CD4-positive, alpha-beta T cell treated with Interleukin-4 for 1 hour (primary cell): ENCODE measurements around the gene OR2F1.
A peak's percentile ranks its signal among the peaks of the same experiment; 100 is the strongest.

Experiments used
- DNase-seq, 2 donors: peaks; one replicate each; pipeline ENCODE4 v3.0.0-alpha.2; 2020 to 2022

Gene OR2F1

DNA sequence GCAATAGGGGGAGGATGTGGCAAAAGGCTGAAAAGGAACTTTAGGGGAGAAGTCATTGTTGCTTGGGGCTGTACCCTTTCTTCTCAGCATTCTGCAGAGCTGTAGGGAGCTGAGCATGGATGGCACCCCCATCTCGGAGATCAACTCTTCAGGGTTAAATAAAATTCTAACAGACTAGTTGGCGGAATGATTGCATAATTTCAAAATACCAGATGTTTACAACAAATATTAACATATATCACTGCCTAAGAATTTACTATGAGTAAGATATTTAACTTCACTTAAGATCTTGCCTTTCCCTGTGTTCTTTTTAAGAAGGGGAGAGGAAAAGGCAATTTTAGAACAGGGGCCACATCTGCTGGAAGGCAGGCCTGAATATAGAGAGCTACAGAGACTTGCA lies 509 bp upstream of the OR2F1 start:
- DNase-seq = no peak

DNA sequence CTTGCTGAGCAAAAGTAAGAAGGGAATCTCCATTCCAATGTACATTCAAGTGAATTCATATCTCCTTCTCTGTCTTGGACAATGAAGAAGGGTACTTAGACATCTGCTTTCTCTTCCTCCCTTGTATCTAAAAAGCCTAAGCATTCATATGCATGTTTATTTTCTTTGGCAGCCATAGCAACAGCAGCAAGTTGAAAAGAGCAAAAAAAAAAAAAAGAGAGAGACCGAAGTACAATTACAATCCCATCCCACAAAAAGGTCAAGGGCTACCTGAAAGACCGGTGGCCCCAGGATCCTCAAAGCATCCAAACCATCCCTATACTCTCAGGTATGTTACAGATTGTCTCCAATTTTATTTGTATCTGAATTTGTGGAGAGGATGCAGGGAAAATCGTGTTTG lies 4.1 kb downstream of the OR2F1 start:
- DNase-seq = no peak

DNA sequence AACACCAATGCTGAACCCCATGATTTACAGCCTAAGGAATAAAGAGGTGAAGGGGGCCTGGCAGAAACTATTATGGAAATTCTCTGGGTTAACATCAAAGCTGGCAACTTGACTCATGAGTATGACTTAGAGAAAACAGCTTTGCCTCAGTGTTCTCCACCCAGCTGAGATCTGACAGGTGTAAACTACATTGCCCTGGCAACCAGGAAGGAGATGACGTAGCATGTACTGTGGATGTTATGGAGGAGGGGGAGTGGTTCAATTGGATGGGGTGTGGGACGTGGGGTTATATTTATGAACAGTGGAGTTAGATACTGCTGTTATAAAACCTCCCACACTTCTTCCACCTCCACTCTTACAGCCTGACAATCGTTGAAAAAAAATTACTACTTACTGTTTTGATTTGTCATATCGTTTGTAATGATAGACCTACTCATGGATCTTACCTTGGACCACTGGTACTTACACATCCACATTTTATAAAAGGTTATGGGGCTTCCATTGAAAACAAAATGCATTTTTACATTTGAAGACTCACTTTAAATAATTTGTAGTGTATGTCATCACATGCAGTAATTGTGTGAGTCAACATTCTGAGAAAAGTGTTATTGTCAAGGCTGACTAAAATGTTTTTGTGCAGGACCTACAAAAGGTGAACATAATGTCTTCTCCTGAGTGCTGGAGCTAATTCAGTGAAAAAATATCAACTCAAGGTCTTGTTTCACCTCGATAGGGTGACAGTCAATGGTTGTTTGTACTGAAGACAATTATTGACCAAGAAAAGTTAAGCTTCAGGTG lies 6.4 kb downstream of the OR2F1 start:
- no peak for DNase-seq

DNA sequence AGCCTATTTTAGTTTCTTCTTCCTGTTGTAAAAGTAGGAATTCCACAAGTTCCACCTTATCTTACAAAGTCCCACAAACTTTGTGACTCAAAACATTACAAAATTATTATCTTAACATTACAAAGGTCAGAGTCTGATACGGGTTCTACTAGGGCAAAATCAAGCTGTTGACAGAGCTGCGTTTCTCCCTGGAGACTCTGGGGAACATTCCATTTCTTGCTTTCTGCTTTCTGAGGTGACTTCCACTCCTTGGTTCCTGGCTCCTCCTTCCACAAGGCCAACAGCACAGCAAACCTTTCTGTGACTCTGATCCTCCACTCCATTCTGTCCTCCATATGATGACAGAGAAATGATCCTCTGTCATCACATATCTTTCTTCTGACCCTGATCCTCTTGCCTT lies 10.6 kb downstream of the OR2F1 start:
- DNase-seq = no peak

GRCh38 chr7:143967398-143967797 lies 12.8 kb downstream of the OR2F1 start:
- DNase-seq = no peak

DNA sequence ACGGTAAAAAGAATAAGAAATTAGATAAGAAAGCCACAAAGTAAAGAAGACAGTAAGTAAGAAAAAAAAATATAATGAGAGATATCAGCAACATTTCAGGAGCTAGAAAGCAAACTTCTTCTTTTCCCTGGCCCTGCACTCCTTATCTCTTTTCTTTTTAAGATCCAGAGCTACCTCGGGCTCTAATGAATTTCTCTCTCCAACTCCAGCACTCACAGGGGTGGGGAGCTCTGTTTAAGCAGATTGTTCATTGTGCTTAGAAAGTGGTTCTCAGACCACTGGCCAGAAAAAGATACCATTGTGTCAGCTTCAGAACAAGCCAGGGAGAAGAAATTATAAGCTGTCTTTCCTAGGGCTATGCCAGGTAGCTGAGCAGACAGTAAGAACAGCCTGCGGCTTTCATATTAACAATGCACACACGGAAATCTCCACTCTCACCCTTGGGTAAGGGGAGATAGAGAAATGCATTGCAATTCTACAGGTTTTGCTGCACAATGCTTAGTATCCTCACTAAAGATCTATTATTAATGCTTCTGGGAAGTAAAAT lies 19.3 kb downstream of the OR2F1 start:
- no peak for DNase-seq

DNA sequence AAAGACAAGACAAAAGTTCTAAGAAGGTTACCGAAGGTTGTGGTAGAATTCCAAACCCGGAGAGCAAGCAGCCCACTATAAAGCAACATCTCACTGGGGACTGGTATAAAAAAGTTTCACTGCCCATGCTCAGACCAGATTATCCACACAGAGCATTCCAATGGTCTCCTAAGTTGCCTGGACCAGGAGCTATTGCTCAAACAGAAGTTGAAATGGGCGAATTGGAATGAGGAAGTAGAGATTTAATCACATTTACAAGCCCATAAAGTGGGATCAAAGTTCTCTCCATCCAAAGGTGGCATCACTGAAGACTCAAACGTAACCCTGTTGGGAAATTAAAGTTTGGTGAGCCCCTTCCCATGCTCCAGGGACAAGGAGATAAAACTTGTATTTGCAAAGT lies 19.8 kb downstream of the OR2F1 start:
- DNase-seq = no peak

DNA sequence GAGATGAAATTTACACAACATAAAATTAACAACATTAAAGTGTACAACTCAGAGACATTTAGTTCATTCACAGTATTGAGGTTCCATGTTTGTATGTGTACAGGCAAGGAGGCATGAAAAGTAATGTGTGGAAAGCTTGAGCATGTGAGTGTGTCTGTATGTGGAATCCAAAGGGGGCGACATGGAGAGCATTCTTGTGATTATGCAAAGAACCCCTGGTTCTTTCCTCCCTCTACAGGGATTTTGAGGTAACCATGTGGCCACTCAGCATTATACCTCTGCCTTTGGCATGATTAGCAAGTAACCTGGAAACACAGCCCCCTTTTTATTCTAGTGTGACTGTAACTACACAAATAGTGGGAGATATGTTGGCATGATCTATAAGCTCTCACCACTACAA lies 21.0 kb downstream of the OR2F1 start:
- DNase-seq = no peak

- no peak for DNase-seq
These were observed 23.9 kb downstream of the OR2F1 start for GRCh38 chr7:143978585-143978984.

- DNase-seq = no peak
These were observed 24.7 kb downstream of the OR2F1 start for GRCh38 chr7:143979359-143979758.

DNA sequence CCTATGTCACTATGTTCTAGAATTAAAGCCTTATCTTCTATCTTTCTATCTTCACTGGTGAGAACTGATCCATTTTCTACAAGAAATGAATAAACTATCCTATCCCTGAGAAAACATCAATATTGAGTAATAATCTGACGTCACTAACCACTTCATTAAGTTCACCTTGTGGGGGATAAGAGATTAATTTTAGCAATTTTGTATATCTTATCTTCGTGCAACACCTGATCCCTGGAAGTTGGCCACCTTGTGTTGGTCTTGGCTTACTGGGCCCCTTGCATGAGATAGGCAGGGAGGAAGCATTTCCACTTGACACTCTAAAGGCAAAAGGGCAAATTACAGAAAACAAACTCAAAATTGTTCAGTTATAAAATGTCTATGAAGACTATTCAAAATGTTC lies 25.4 kb downstream of the OR2F1 start:
- no peak for DNase-seq

- no peak for DNase-seq
These were observed 26.3 kb downstream of the OR2F1 start for GRCh38 chr7:143980746-143981510.

DNA sequence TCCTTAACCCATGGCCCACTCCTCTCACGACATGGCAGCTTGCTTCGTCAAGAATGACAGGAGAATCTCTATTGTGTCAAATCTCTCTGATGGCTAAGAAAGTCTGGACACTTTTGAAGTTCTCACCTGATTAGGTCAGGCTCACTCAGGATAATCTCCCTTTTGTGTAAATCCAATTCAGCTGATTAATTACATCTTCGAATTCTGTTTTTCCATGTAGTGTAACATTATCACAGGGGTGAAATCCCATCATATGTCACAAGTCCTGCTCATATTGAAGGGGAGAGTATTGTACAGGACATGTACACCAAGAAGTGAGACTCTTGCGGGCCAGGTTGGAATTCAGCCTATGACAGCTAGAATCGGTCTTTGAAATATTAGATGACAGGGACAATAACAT lies 29.3 kb downstream of the OR2F1 start:
- no peak for DNase-seq

DNA sequence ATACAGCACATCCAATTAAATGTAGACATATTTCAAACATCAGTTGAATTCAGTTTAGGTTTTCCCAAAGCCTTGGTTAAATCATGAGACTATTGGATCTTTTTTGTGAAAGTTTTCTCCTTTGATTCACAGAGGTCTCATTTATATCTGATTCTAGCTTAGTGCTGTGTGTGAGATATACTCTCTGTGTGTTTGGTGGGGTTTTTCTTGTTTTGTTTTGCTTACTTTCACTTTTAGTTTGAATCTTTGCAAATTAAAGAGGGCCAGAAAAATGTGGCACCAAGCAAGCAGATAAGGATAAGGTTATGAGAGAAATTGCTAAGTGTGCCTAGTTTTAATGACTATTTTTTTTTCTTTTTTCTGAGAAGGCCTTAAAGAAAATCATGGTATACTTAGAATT lies 32.9 kb downstream of the OR2F1 start:
- peak in 1 of 2 donors; percentile 3 for DNase-seq

DNA sequence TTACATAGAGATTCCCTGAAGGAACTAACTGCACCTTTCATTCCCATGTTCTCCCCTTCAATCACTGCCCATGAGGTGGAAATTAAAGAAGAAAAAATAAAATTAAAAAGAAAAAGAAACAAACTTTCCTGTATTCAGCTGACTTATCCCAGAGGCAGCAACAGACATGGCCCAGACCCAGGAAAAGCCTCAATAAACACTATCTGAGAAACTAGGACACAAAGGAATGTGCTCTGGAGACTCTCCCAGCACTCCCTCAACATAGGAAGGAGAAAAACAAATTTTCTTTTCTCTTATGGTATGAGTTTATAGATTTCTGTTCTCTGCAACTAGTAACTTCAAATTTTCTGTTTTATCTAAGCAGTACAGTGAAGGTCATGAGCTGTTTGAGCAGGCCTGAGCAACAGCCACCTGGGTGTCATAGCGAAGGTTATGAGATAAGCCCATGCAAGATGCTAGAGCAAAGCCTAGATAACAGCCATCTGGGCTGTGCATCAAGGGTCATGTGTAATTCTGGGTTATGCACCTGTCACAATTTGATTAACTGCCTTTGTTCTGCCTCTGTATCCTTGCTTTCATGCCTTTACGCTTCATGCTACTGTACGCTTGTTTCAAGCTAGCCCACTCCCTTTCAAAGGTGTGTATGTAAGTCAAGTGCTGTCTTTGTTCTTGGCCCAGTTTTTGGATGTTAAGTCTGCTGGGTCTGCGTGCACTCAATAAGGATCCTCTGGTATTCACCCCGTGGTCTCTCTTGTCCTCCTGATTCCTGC lies 34.5 kb downstream of the OR2F1 start:
- no peak for DNase-seq

GRCh38 chr7:143992670-143993069 lies 38.0 kb downstream of the OR2F1 start:
- DNase-seq = no peak

DNA sequence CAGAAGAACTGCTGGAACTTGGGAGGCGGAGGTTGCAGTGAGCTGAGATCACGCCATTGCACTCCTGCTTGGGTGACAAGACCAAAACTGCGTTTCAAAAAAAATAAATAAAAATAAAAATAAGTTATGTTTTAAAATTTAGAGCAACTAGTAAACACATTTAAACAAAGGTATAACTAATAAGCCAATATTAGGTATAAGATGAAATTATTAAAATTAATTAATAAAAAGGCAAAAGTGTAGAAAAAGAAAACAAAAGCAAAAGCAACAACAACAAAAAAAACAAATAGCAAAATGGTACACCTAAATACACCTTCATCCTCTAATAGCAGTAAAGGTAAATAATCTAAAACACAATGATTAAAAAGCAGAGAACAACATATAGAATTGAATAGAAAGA lies 39.3 kb downstream of the OR2F1 start:
- no peak for DNase-seq

DNA sequence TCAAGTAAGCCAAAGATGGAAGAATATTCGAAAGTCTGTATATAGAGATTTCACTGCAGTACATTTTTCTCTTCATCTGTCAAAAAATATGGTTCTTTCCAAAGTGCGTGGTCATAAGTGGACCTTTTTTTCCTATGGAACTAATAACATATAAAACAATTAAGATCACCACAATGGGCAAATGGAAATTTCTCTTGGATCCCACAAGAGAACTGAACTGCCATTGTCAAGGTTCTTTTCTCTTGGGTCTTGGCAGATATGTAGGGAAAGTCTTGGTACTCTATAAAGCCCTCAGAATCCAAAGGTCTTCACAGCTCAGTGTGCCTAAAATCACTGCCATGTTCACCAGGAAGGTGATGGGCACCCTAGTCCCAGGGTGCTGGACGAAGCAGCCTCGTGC lies 45.4 kb downstream of the OR2F1 start, which contains the start of gene OR6B1:
Gene OR6B1 (plus strand): TSS at position 301 of the 400 bp plus-strand sequence. CDS start 3,677 bp downstream, outside the sequence.
- DNase-seq = no peak

DNA sequence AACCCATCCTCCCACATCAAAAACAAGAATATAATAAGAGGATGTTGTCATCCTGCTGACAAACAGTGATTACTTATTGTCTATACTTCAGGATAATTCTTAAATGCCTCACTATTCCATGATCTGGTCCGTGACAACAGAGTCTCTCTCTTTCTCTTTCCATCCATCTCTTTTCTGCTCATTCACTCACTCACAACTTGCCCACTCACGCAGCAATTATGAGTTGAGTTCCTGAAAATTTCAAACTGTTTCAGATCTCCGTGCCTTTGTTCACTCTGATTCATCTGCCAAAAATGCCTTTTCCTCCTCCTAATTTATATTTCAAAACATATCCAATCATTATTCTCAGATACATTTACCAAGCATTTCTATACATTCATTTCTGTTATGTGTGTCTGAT lies 46.9 kb downstream of the OR2F1 start:
- DNase-seq = no peak

GRCh38 chr7:144004703-144005102 lies 50.1 kb downstream of the OR2F1 start:
- no peak for DNase-seq

DNA sequence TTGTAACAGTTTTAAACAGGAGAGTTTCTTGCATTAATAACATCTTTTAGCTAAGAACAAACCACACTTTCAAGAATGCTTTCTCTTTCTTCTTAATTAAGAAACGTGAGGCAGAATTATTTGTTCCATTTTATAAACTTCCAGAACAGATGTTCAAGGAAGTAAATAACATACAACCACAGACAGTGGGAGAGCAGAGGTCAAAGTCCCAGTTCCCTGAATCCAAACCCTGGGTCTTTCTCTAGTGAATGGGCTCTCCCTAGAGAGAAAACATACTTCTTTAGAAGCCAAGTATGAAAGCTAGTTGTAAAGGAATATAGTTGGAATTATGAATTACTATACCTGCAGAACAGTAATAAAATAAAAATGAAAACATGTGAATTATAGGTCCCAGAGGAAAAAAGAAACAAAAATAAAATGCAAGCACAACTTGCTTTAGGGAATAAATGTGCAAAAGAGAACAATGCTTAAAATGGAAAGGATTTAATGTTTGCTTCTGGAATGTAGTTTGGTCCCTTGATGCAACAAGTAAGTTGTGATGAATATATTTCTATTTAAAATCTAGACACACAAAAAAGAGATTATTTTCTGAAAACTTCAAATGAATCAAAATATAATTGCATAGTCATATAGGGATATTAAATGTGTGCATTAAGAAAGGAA lies 51.5 kb downstream of the OR2F1 start:
- DNase-seq = no peak

- no peak for DNase-seq
These were observed 52.0 kb downstream of the OR2F1 start for GRCh38 chr7:144006692-144007042.

GRCh38 chr7:144009361-144009760 lies 54.7 kb downstream of the OR2F1 start:
- DNase-seq = no peak
